IPS DF 19.7 (cell line): Measurements from ENCODE around the gene TMEM126A.
"Not testable (repeated sequence)": the region's sequence is repeated elsewhere in the genome, so short reads cannot be mapped to it uniquely, and the experiment has no call there.

Experiments used
- DNase-seq: peaks from one replicate; pipeline ENCODE4 v3.0.0-alpha.2; 2013; ENCODE audit warnings: low read depth, low spot score

TMEM126A gene

GRCh38 chr11:85647604-85648299 lies at the start of gene TMEM126A:
TMEM126A (plus strand) TSS chr11:85647967; CDS start chr11:85650256, 2,289 bp downstream.
- DNase-seq, result peak; percentile 80

- DNase-seq, result no peak
These were observed 48.7 kb upstream of the TMEM126A start for GRCh38 chr11:85599083-85599482.

GRCh38 chr11:85602526-85603213 lies 45.1 kb upstream of the TMEM126A start:
- DNase-seq, result no peak

- DNase-seq, result no peak
These were observed 44.5 kb upstream of the TMEM126A start for GRCh38 chr11:85603220-85603619.

- DNase-seq, result not testable (repeated sequence)
These were observed 41.5 kb upstream of the TMEM126A start for GRCh38 chr11:85606237-85606636.

GRCh38 chr11:85608621-85609020 lies 39.1 kb upstream of the TMEM126A start:
- not testable (repeated sequence) for DNase-seq

- DNase-seq, result not testable (repeated sequence)
These were observed 38.5 kb upstream of the TMEM126A start for GRCh38 chr11:85609286-85609685.

- not testable (repeated sequence) for DNase-seq
These were observed 36.1 kb upstream of the TMEM126A start for GRCh38 chr11:85611643-85612042.

GRCh38 chr11:85619499-85619898 lies 28.3 kb upstream of the TMEM126A start:
- DNase-seq, result no peak

GRCh38 chr11:85620256-85620655 lies 27.5 kb upstream of the TMEM126A start:
- DNase-seq, result no peak

GRCh38 chr11:85626496-85626895 lies 21.3 kb upstream of the TMEM126A start:
- DNase-seq, result no peak

- DNase-seq, result no peak
These were observed 20.3 kb upstream of the TMEM126A start, which contains the start of gene DLG2 for GRCh38 chr11:85627332-85627997. DLG2 (minus strand) TSS chr11:85627344.

GRCh38 chr11:85627998-85628770 lies 19.6 kb upstream of the TMEM126A start, which contains the start of gene TMEM126B:
TMEM126B (plus strand) TSS chr11:85628593; CDS start chr11:85628608, 15 bp downstream.
- peak; percentile 85 for DNase-seq

GRCh38 chr11:85628771-85629341 lies 18.9 kb upstream of the TMEM126A start:
- DNase-seq, result no peak

GRCh38 chr11:85634747-85635146 lies 13.0 kb upstream of the TMEM126A start:
- no peak for DNase-seq

- DNase-seq, result no peak
These were observed 4.6 kb upstream of the TMEM126A start for GRCh38 chr11:85643191-85643614.

- no peak for DNase-seq
These were observed 689 bp upstream of the TMEM126A start for GRCh38 chr11:85647078-85647477.

GRCh38 chr11:85651118-85651517 lies 3.4 kb downstream of the TMEM126A start:
- no peak for DNase-seq

- DNase-seq, result no peak
These were observed 5.2 kb downstream of the TMEM126A start for GRCh38 chr11:85652786-85653447.

- not testable (repeated sequence) for DNase-seq
These were observed 6.6 kb downstream of the TMEM126A start for GRCh38 chr11:85654343-85654742.

GRCh38 chr11:85656777-85657176 lies 9.0 kb downstream of the TMEM126A start:
- no peak for DNase-seq
